Measurements from ENCODE around the gene KRTAP10-3. TPM values are rescaled to one million over a fixed set of nuclear protein-coding genes. Genes with fewer than 3 reads are reported as not detected.

Gene KRTAP10-3
- total and polyA plus RNA-seq, 2 donors (not counting 1 experiment from before 2014, with no cell fraction given): not detected

- no peaks in the 10 kb centered on the region for H3K4me1 ChIP-seq (ENCODE audit: control insufficient read depth, extremely low read depth, insufficient read depth, low read length)
- H2AFZ ChIP-seq (ENCODE audit: low read length): no peak overlapping the region
- no peak overlapping the region for H3K4me3 ChIP-seq (replicated peaks in 1 of 4; ENCODE audit: control extremely low read depth in 1 of 4, insufficient read depth in 1 of 4, low read depth in 3 of 4, low read length in 4 of 4)
- no peaks in the 10 kb centered on the region for H3K27me3 ChIP-seq (ENCODE audit: control insufficient read depth, insufficient read depth, low read length)
- H3K9ac ChIP-seq (ENCODE audit: insufficient read depth, low read length): no peak overlapping the region
- no peaks in the 10 kb centered on the region for H3K9me3 ChIP-seq (ENCODE audit: control insufficient read depth, insufficient read depth, low read depth, low read length)
- no peaks in the 10 kb centered on the region for H3K36me3 ChIP-seq (ENCODE audit: control insufficient read depth, insufficient read depth, low read length)
- no peak overlapping the region for H3K4me2 ChIP-seq (ENCODE audit: extremely low read depth, insufficient read depth, low read length)
- no peaks in the 10 kb centered on the region for H4K20me1 ChIP-seq (ENCODE audit: control insufficient read depth, extremely low read depth, insufficient read depth, low read length)
- H3K79me2 ChIP-seq (ENCODE audit: control insufficient read depth, insufficient read depth, low read length): no peaks in the 10 kb centered on the region
- no peak overlapping the region for H3K27ac ChIP-seq (ENCODE audit: insufficient read depth, low read length)
- TF ChIP-seq, protein P1, sequence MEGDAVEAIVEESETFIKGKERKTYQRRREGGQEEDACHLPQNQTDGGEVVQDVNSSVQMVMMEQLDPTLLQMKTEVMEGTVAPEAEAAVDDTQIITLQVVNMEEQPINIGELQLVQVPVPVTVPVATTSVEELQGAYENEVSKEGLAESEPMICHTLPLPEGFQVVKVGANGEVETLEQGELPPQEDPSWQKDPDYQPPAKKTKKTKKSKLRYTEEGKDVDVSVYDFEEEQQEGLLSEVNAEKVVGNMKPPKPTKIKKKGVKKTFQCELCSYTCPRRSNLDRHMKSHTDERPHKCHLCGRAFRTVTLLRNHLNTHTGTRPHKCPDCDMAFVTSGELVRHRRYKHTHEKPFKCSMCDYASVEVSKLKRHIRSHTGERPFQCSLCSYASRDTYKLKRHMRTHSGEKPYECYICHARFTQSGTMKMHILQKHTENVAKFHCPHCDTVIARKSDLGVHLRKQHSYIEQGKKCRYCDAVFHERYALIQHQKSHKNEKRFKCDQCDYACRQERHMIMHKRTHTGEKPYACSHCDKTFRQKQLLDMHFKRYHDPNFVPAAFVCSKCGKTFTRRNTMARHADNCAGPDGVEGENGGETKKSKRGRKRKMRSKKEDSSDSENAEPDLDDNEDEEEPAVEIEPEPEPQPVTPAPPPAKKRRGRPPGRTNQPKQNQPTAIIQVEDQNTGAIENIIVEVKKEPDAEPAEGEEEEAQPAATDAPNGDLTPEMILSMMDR (conservative IDR thresholded peaks at IDR 0.05 in 1 of 2, IDR thresholded peaks at IDR 0.05 in 1 of 2; ENCODE audit: low read depth in 1 of 2, low read length in 2 of 2): no peak
- no peak for TF ChIP-seq EZH2 (IDR thresholded peaks at IDR 0.05; ENCODE audit: low read length, missing control alignments)
- DNase-seq (ENCODE audit: low read depth in 2 of 2): no peak
Measured at GRCh38 chr21:44510109-44510507, 48.5 kb downstream of the KRTAP10-3 start.

DNA sequence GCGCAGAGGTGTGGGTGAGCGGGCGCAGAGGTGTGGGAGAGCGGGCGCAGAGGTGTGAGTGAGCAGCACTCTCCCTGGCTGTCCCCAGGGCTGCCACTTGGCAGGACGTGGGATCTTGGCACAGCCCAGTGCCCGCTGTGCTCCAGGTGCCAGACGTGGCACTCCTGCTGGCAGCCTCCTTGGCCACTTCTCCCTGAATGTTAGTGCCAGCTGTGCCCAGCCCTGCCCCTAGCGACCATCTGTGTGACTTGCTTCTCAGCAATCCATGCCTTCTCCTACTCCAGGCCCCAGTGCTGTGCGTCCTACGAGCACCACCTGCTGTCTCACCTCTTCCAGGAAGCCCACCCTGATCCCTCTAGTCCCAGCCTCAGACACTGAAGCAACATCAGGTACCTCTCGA, 49.1 kb downstream of the KRTAP10-3 start:
- no peak for DNase-seq (ENCODE audit: low read depth in 2 of 2)

DNA sequence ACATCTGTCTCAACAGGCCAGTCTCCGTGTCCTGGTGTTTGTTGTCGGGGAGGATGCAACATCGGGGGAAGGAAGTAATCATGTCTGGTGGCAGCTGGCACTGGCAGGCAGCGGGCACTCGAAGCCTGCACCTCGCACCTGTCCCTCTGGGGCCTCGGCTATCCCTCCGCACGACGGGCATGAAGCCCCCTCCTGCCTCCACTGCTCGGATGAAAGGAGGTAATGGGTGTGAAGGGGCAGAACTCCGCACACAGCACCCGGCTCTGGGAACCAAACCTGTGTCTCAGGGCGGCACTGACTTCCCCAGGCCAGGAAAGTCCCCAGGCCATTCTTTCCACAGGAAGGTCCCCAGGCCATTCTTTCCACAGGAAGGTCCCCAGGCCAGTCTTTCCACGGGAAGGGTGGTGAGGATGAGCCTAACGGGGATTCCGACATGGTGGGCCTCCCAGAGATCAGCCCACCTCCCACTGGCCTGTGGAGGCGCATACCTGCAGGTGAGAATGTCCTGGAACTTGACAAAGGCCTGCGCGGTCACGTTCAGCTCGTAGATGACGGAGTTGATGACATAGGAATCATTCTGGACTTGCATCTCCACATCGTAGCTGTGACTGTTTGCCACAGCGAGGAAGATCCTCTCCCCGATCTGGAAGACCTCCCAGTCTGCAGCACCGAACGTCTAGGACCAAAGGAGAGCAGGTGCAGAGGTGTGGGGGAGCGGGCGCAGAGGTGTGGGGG, 49.7 kb downstream of the KRTAP10-3 start:
- TF ChIP-seq, protein P1 (conservative IDR thresholded peaks at IDR 0.05 in 1 of 2, IDR thresholded peaks at IDR 0.05 in 1 of 2; ENCODE audit: low read depth in 1 of 2, low read length in 2 of 2): no peak
- TF ChIP-seq EZH2 (IDR thresholded peaks at IDR 0.05; ENCODE audit: low read length, missing control alignments): no peak

More for the DNA sequence above, 49.1 kb downstream of the KRTAP10-3 start:
- Histone ChIP-seq H3K9me3 (ENCODE audit: control insufficient read depth, insufficient read depth, low read depth, low read length) (no peaks in the 10 kb centered on the region), H3K27ac (ENCODE audit: insufficient read depth, low read length) (no peak overlapping the region), H4K20me1 (ENCODE audit: control insufficient read depth, extremely low read depth, insufficient read depth, low read length) (no peaks in the 10 kb centered on the region), H3K36me3 (ENCODE audit: control insufficient read depth, insufficient read depth, low read length) (no peaks in the 10 kb centered on the region), H3K9ac (ENCODE audit: insufficient read depth, low read length) (no peak overlapping the region), H3K27me3 (ENCODE audit: control insufficient read depth, insufficient read depth, low read length) (no peaks in the 10 kb centered on the region), H3K79me2 (ENCODE audit: control insufficient read depth, insufficient read depth, low read length) (no peaks in the 10 kb centered on the region), H3K4me1 (ENCODE audit: control insufficient read depth, extremely low read depth, insufficient read depth, low read length) (no peaks in the 10 kb centered on the region), H2AFZ (ENCODE audit: low read length) (no peak overlapping the region), H3K4me2 (ENCODE audit: extremely low read depth, insufficient read depth, low read length) (no peak overlapping the region), H3K4me3 (replicated peaks in 1 of 4; ENCODE audit: control extremely low read depth in 1 of 4, insufficient read depth in 1 of 4, low read depth in 3 of 4, low read length in 4 of 4) (no peak overlapping the region)
- no peak for TF ChIP-seq EZH2 (IDR thresholded peaks at IDR 0.05; ENCODE audit: low read length, missing control alignments)
- TF ChIP-seq, protein P1 (conservative IDR thresholded peaks at IDR 0.05 in 1 of 2, IDR thresholded peaks at IDR 0.05 in 1 of 2; ENCODE audit: low read depth in 1 of 2, low read length in 2 of 2): no peak

More for the DNA sequence above, 49.7 kb downstream of the KRTAP10-3 start:
- H3K4me3 ChIP-seq (replicated peaks in 1 of 4; ENCODE audit: control extremely low read depth in 1 of 4, insufficient read depth in 1 of 4, low read depth in 3 of 4, low read length in 4 of 4): no peak overlapping the region
- H3K27me3 ChIP-seq (ENCODE audit: control insufficient read depth, insufficient read depth, low read length): no peaks in the 10 kb centered on the region
- no peak overlapping the region for H3K4me2 ChIP-seq (ENCODE audit: extremely low read depth, insufficient read depth, low read length)
- DNase-seq (ENCODE audit: low read depth in 2 of 2): no peak
- H4K20me1 ChIP-seq (ENCODE audit: control insufficient read depth, extremely low read depth, insufficient read depth, low read length): no peaks in the 10 kb centered on the region
- no peaks in the 10 kb centered on the region for H3K4me1 ChIP-seq (ENCODE audit: control insufficient read depth, extremely low read depth, insufficient read depth, low read length)
- H3K9ac ChIP-seq (ENCODE audit: insufficient read depth, low read length): no peak overlapping the region
- H3K79me2 ChIP-seq (ENCODE audit: control insufficient read depth, insufficient read depth, low read length): no peaks in the 10 kb centered on the region
- no peaks in the 10 kb centered on the region for H3K36me3 ChIP-seq (ENCODE audit: control insufficient read depth, insufficient read depth, low read length)
- no peak overlapping the region for H2AFZ ChIP-seq (ENCODE audit: low read length)
- H3K9me3 ChIP-seq (ENCODE audit: control insufficient read depth, insufficient read depth, low read depth, low read length): no peaks in the 10 kb centered on the region
- H3K27ac ChIP-seq (ENCODE audit: insufficient read depth, low read length): no peak overlapping the region
